UCSD-AML1 (cell line): ENCODE measurements around the gene RAB41.
A peak's percentile ranks its signal among the peaks of the same experiment; 100 is the strongest.
"Not testable (repeated sequence)": the region's sequence is repeated elsewhere in the genome, so short reads cannot be mapped to it uniquely, and the experiment has no call there.

Experiments used
- DNase-seq: peaks from one replicate; lab custom pipeline; 2025; ENCODE audit not compliant: unreplicated experiment; lab: John Stamatoyannopoulos, UW

The RAB41 gene

DNA sequence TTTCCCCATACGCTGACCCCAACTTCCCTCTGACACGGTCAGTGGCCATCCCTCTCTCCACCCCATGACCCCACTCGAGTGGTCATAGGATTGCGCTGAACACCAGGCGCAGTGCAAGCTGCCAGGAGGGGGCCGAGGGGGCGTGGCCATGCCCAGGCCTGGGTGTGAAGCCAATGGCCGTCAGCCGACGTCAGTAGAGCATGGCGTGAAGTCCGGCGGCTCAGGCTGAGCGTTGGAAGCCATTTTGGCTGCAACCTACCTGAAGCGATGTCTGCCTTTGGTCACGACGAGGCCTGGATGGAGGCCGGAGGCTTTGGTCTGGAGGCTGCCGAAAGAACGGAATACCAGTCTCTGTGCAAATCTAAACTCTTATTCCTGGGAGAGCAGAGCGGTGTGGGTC is at the start of gene RAB41:
RAB41 (plus strand) TSS at position 222 of the 400 bp plus-strand sequence; CDS start at position 268, 46 bp downstream.
- no peak for DNase-seq

DNA sequence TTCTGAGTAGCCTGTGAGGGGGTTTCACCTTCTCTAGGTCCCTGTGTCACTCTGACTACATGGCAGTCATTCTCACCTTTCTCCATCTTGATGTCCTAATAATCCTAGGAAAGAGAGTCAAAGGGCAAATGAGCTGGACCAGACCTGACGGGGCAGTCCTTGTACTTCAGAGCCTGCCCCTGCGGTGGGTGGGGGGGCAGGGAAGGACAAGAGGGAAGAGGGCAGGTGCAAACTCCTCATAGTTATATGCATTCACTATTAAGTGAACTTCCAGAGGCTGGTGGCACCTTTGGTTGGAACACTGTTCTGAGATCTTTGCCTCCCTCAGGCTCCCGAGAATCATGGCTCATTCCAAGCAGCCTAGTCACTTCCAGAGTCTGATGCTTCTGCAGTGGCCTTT is 47.6 kb upstream of the RAB41 start, which contains the start of gene AWAT1:
AWAT1 (plus strand) TSS at position 301 of the 400 bp plus-strand sequence; CDS start at position 342, 41 bp downstream.
- DNase-seq = no peak

DNA sequence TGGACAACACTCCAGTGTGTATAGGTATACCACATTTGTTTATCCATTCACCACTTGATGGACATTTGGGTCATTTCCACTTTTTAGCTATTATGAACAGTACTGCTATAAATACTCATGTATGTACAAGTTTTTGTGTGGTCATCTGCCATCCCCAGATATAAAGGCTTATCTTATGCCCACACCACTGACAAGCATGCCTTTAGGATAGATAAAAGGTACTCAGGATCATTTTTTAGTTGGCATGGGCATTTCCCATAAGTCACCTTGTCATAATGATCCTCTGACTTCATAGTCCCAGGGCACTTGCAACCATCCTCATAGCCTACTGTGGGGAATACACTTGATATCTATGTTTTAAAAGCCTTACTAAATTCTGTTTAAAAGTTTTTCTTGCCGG is 41.2 kb upstream of the RAB41 start:
- no peak for DNase-seq

DNA sequence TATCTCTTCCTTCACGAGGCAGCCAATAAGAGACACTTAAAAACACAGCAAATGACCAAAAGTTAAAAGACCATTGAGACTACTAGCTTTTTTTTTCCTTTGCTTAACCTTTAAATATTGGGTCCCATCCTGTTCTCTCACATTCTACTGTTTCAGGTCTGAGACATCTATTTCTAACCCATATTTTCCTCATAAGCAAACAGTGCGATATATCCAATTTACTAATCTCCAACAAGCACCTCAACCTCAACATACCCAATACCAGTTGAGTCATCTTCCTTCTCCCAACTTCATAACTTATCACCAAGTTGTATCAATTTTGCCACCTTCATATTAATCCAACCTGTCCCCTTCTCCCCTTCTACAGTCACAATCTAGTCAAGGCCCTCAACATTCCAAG is 40.5 kb upstream of the RAB41 start:
- DNase-seq = no peak

DNA sequence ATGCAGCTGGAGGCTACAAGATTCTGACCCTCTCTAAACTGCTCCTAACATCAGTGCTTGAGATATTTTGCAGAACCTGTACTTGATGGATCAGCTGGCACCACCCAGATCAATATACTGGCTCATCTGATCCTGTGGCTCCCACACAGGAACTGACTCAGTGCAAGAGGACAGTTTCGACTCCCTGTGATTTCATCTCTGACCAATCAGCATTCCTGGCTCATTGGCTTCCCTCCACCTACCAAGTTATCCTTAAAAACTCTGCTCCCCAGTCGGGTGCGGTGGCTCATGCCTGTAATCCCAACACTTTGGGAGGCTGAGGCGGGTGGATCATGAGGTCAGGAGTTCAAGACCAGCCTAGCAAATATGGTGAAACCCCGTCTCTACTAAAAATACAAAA is 38.4 kb upstream of the RAB41 start:
- DNase-seq = not testable (repeated sequence)

DNA sequence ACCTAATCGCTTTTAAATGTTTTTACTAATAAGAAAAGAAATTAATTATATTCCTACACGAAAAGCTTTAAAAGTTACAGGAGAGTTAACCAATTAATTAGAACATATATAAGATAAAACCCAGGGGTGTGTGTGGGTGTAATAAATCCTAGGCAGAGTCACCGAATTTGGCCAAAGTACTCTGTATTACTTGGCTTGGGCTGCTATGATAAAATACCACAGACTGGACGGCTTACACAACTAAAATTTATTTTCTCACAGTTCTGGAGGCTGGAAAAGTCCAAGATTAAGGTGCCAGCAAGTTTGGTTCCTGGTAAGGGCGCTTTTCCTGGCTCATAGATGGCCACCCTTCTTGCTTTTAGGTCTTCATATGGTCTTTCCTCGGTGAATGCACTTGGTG is 37.1 kb upstream of the RAB41 start:
- no peak for DNase-seq

DNA sequence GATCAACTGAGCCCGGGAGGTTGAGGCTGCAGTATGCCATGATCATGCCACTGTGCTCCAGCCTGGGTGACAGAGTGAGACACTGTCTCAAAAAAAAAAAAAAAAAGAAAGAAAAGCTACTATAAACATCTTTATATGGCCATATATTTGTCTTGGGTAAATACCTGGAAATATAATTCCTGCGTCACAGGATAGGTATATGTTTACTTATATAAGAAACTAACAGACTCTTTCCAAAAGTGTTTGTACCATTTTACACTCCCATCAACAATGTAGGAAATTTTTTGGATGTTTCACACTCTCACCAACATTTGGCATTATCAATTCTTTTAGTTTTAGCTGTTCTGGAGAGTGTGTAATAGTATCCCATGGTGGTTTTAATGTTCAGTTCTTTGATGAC is 34.7 kb upstream of the RAB41 start:
- no peak for DNase-seq

DNA sequence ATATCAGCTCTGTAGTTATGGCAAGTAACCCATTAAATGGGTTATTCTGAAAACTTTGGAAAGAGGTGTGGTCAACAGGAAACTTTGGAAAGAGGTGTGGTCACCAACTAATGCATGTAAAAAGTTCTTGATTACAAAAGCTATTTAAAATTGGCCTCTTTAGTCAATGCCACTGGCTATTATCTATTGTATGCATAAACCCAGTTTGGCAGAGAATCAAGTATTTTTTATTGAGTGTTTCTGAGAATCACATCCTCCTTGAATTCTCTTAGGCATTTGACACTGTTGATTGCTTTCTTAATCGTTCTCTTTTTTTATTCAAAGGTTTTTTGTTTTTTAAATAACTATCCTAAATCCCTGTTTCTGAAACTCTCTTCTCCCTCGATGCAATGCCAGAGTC is 29.5 kb upstream of the RAB41 start:
- no peak for DNase-seq

DNA sequence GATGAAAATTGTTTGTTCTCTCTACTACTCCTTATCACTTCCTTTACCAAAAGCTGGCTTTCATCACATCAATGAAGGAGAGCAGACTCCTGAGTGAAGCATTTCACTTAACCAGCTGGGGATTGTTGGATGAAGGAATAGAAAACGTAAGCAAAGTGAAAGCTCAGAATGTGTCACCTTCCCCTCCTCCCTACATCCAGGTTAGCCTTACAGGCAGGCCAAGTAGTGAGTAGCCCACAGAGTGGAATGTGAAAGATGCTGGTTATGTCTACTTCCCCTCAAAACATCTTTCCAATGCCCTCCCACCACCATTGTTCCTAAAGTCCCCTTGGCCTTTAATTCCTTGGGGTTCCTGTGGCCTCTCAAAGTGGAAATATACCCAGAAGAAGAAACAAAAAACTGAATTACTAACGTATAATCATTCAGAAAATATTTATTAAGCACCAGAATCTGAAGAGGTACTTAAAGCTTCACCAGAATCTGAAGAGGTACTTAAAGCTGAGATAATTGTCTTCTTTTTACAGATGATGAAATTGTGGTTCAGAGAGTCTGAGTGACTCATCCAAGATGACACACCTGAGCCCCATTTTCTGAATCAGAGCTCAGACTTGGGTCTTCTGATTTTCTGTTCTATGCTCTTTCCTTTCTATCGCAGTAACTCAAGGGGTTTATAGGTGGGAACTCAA is 28.5 kb upstream of the RAB41 start:
- DNase-seq = no peak

DNA sequence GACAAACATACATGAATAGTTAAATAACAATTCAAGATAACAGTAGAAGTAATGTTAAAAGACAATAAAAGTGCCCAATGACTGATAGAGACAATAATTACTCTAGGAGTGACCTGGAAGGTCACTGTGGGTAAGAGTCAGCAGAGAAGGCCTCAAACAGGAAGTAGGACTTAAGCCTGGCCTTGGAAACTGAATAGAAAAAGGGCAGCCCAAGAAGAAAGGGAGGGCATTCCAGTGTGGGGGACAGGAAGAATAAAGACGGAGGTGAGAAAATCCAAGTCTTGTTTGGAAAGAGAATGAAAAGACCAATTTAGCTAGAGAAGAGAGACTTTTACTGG is 27.9 kb upstream of the RAB41 start:
- no peak for DNase-seq

DNA sequence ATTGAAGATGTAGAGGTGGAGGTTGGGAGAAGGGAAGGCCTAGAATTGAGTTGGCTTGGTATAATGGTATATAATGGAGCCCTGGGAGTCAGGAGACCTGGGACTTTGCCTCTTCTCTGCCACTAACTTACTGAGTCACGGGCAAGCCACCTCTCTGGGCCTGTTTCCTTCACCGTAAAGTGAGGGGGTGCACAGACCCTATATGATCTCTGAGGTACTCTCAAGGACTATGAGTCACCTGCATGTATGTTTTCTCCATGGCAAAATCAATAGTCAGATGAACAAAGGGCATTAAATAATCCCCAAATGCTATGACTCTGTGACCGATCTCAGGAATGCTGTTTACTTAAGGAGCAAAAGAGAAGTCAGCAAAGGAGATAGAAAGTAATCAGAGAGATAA is 27.1 kb upstream of the RAB41 start:
- DNase-seq = no peak

DNA sequence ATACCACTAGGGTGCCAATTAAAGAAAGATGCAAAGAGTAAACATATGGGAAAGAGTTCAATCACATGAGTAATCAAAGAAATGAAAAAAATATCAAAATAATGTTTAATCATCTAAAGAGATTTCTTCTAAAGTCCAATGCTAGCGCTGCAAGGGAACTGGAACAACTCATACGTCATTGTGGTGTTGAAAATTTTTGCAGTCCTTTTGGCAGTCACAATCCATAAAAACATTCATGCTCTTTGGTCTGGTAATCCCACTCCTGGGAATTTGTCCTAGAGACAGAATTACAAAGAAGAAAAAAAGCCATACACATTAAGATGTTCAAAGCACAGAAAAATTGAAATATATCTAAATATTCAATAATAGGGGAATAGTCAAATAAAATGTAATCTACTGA is 26.5 kb upstream of the RAB41 start:
- no peak for DNase-seq

DNA sequence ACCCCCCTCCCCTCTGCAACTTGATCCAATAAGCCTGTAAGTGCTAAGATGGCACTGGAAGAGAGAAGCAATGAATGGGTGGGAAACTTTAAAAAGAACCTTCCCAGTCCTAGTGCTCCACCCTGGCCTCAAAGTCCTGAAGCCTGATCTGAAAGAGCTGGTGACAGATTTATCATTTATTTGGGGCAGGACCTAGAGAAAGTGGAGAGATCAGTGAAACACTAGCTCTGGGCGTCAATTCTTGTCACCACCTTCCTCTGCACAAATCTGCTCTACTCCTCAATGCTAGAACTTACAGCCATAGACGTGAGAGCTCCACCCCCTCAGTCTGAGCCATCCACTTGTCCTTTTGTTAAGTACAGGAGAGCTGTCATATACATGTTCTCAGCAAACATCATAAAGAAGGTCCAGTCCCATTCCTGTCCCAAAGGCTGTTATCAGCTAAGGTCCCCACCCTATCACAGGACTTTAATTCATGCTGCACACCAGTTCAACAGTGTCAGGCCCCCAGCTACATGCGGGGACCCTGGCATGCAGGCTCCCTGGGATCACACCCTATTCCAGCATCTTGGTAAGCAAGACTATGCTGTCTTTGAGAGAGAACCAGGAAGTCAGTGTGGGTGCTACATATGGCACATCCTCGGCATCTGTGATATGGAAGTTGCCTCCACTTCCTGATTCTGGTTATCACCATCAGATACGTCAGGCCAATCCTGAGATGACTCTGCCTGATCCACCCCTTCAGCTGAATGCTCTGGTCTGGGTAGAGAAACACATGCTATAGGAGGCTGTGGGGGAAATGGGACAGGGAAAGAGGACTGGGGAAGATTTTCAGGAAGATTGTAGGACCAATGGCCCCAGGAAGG is 24.3 kb upstream of the RAB41 start:
- no peak for DNase-seq

DNA sequence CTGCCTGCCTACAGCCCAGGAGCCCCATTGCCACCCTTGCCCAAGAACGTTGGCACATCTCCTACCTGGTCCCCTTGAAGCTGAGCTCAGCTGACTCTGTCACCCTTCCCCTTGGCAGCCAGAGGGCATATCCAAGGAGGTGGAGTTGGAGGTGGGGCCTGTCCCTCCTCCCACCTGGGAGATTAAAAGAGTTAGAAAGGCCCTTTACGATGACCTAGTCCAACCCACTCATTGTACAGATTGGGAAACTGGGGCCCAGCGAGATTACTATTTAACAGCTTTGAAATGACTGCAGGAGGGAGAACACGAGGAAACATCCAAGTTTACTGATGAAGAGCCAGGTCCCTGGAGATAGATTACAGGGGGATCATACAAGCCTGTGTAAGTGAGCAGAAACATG is 21.9 kb upstream of the RAB41 start, which contains the start of gene P2RY4:
P2RY4 (minus strand) TSS at position 101 of the 400 bp plus-strand sequence. CDS start 580 bp downstream, outside the sequence.
- DNase-seq = no peak

DNA sequence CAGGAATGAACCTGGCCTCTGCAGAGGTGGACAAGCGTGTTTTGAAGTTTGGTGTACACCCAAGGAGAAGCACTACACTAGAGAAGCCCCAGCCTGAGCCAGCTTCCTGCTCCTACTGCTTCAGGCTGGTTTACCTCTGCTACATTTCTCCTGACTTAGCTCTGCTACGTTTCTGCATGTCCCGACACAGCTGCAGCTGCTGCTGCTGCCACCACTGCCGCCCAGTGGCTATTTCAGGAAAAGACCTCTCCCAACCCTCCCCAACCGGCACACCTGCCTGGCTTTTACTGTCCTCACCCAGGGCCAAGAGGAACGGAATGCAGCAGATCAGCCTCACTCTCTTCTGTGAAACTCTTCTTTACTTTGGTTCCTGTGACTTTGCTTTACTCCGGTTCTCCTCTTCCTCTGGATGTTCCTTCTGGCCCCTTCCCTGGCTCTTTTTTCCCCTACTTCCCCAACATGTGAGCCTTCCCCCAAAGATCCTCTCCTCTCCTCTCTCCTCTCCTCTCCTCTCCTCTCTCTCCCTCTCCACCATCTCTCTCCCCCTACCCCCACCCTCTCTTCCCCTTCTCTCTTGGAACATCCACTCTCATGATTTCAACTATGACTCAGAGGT is 18.9 kb upstream of the RAB41 start:
- DNase-seq = peak; percentile 40

DNA sequence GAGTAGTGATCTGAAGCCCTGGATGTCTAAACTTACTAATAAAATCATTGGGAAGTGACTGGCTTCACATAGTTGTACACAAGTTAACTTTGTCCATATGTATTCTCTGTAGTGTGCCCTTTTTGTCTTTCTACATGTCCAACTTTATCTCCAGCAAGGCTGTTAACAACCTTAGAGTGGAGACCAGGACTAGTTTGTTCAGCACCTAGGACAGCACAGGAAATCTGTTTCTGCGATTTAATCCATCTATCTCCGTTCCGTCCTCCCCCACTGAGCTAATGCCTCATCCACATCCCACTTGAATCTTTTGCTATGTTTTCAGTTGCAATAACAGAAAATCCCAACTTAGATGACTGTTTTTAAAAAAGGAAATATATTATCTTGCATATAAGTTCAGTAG is 17.2 kb upstream of the RAB41 start:
- DNase-seq = no peak

DNA sequence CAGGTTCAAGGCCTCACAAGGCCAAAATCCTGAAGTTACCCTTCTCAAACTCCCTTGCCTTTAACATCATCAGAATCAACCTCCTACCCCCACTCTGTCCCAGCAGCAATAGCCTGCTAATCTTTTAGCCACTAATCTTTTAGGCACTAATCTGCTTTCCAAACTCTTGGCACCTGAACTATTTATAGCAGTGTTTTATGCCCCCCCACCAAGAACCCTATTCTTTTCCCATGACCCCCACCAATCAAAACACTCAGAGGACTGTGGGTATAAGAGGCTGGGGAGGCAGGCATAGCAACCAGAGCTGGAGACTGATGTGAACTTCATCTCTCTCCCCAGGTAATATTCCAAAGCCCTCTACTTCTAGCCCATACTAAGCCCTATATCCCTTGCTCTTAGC is 13.9 kb upstream of the RAB41 start, which contains the start of gene ARR3:
ARR3 (plus strand) TSS at position 301 of the 400 bp plus-strand sequence. CDS start 1,052 bp downstream, outside the sequence.
- DNase-seq = no peak

DNA sequence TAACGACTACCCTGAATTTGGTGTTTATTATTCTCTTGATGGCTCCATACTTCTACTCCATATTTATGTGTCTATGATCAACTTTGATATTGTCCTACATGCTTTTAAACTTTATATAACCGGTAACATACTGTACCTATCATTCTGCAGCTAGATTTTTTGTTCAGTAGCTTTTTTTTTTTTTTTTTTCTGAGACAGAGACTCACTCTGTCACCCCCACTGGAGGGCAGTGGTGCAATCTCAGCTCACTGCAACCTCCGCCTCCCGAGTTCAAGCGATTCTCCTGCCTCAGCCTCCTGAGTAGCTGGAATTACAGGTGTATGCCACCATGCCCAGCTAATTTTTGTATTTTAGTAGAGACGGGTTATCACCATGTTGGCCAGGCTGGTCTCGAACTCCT is 7.9 kb upstream of the RAB41 start:
- DNase-seq = not testable (repeated sequence)

DNA sequence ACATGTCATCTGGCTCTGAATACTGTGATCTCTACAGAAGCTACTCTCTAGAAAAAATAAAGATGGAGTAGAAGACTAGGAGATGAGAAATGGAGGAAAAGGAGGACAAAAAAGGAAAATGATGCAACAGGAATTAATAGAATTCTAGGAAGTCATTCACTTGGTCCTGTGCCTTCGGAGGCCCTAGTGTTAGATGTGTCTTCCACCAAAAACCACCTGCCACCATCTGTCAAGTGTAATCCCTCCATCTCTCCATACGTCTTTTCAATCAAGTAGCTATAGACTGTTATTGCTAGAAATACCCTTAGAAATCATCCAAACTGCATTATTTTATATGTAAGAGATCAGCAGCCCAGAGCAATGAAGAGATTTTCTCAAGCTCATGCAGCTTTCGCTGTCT is 2.9 kb upstream of the RAB41 start:
- no peak for DNase-seq

DNA sequence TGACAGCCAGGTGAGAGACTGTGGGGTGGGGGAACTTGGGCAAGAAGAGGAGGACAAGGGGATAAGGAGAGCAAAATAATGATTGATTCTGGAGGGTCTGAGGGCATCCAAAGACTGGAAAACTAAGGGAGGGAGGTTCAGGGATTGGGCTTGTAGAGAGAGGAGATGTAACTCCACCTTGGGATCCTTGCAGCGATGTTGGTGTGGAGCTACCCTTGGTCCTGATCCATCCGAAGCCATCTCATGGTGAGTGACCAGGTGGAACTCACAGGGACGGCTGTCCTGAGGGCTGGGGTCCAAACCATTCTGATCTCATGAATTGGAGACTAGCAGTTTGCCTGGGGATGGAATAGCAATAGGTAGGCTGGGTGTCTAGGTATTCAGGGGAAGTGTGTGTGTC is 1.4 kb upstream of the RAB41 start:
- DNase-seq = no peak

DNA sequence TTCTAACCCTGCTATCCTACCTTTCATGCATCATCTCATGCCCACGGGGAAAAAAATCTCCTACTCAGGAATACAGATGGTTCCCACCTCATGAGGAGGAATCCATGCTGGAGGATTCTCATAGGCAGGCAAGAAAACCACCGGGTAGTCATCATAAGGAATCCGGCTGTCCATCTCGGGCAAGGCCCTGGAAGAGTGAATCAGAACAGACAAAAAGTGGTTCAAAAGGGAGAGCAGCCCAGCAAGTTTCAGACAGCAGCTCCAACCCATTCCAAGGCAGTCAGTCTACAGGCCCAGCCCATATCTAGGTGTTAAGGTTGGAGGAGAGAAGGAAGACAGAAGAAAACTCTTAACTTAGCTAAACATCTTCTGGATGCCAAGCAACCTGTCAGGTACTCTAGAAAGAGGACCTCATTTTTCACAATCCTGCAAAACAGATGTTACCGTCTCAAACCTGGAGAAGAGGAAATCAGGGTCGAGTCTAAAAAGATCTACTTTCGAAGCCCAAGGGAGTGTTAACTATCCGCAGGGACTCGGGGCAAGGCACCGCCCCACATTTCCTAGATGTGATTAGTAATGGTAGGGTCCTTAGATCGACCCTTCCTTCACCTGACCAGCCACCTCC is 7.3 kb downstream of the RAB41 start:
- no peak for DNase-seq
